ENCODE data around the gene KBTBD6.
"Not testable (repeated sequence)": the region's sequence is repeated elsewhere in the genome, so short reads cannot be mapped to it uniquely, and the experiment has no call there.

Gene KBTBD6

DNA sequence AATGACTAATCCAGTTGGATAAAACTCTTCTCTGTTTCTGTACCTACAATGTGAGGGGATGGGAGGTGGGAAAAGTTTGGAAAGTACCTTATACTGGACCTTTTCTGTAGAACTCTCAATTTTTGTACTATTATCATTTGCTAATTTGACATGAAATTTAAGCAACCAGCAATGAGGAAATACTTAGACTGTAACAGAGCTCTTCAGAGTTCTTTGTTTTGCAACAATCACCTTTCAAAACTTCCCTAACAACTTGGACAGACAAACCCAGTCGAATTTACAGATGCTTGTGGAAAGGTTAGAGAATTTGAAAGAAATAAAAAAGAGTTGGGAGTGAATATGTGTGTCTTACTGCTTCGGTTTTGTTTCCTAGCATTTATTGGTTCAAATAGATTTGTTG lies 45.0 kb upstream of the KBTBD6 start:
- Histone ChIP-seq H3K79me2 (no peaks in the 10 kb centered on the region), H2AFZ (no peak overlapping the region), H3K36me3 (ENCODE audit: control insufficient read depth, insufficient read depth, low read length) (no peaks in the 10 kb centered on the region), H3K4me2 (ENCODE audit: low read length) (no peak overlapping the region), H3K9me3 (ENCODE audit: control insufficient read depth, low read length) (no peaks in the 10 kb centered on the region), H3K4me3 (ENCODE audit: low read depth, low read length) (no peak overlapping the region), H3K4me1 (no peaks in the 10 kb centered on the region), H3K27me3 (ENCODE audit: control insufficient read depth, insufficient read depth, low read length) (no peaks in the 10 kb centered on the region), H3K9ac (no peak overlapping the region), H3K27ac (no peak overlapping the region)
- TF ChIP-seq, protein P1, sequence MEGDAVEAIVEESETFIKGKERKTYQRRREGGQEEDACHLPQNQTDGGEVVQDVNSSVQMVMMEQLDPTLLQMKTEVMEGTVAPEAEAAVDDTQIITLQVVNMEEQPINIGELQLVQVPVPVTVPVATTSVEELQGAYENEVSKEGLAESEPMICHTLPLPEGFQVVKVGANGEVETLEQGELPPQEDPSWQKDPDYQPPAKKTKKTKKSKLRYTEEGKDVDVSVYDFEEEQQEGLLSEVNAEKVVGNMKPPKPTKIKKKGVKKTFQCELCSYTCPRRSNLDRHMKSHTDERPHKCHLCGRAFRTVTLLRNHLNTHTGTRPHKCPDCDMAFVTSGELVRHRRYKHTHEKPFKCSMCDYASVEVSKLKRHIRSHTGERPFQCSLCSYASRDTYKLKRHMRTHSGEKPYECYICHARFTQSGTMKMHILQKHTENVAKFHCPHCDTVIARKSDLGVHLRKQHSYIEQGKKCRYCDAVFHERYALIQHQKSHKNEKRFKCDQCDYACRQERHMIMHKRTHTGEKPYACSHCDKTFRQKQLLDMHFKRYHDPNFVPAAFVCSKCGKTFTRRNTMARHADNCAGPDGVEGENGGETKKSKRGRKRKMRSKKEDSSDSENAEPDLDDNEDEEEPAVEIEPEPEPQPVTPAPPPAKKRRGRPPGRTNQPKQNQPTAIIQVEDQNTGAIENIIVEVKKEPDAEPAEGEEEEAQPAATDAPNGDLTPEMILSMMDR (IDR thresholded peaks at IDR 0.05) = no peak

DNA sequence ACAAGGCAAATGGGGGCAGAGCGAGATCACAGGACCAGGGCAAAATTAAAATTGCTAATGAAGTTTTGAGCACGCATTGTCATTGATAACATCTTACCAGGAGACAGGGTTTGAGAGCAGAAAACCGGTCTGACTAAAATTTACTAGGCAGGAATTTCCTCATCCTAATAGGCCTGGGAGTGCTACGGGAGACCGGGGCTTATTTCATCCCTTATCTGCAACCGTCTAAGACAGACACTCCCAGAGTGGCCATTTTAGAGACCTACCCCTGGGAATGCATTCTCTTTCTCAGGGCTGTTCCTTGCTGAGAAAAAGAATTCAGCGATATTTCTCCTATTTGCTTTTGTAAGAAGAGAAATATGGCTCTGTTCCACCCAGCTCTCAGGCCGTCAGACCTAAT lies 43.0 kb upstream of the KBTBD6 start:
- not testable (repeated sequence) for H3K9me3 ChIP-seq (ENCODE audit: control insufficient read depth, low read length)

GRCh38 chr13:41162151-41162550 lies 29.5 kb upstream of the KBTBD6 start:
- no peak overlapping the region for H3K9ac ChIP-seq
- no peaks in the 10 kb centered on the region for H3K9me3 ChIP-seq (ENCODE audit: control insufficient read depth, low read length)
- no peak overlapping the region for H3K4me2 ChIP-seq (ENCODE audit: low read length)
- H3K4me1 ChIP-seq = no peaks in the 10 kb centered on the region
- H3K4me3 ChIP-seq (ENCODE audit: low read depth, low read length) = no peak overlapping the region
- TF ChIP-seq, protein P1 (IDR thresholded peaks at IDR 0.05) = no peak
- no peaks in the 10 kb centered on the region for H3K27me3 ChIP-seq (ENCODE audit: control insufficient read depth, insufficient read depth, low read length)
- H2AFZ ChIP-seq = no peak overlapping the region
- no peak overlapping the region for H3K27ac ChIP-seq
- H3K79me2 ChIP-seq = no peaks in the 10 kb centered on the region
- no peaks in the 10 kb centered on the region for H3K36me3 ChIP-seq (ENCODE audit: control insufficient read depth, insufficient read depth, low read length)

More for the DNA sequence above, 43.0 kb upstream of the KBTBD6 start:
- H3K4me1 ChIP-seq; H3K79me2 ChIP-seq; H3K9ac ChIP-seq; H3K36me3 ChIP-seq (ENCODE audit: control insufficient read depth, insufficient read depth, low read length); H3K27me3 ChIP-seq (ENCODE audit: control insufficient read depth, insufficient read depth, low read length); H3K27ac ChIP-seq; H2AFZ ChIP-seq; H3K4me2 ChIP-seq (ENCODE audit: low read length); H3K4me3 ChIP-seq (ENCODE audit: low read depth, low read length): not testable (repeated sequence)

DNA sequence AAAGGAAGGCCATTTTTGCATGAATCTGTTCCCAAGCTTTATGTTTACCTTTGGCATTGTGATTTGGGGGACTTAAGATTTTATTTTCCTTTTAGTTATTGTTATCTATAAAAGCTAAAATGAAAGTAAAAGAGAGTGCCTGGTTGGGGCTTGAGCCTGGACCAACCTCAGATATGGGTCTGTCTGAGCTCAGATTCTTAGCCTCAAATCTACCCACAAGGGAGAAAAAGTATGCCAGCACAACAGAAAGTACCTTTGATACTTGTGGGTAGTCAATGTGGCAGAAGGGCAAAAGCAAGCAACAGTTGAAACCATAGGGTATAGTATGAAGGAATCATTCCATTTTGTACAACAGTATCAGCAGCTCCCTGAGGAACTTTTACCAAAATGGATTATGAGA lies 26.6 kb upstream of the KBTBD6 start:
- no peaks in the 10 kb centered on the region for H3K79me2 ChIP-seq
- H3K9ac ChIP-seq = no peak overlapping the region
- no peak overlapping the region for H3K4me3 ChIP-seq (ENCODE audit: low read depth, low read length)
- TF ChIP-seq, protein P1 (IDR thresholded peaks at IDR 0.05) = no peak
- no peaks in the 10 kb centered on the region for H3K27me3 ChIP-seq (ENCODE audit: control insufficient read depth, insufficient read depth, low read length)
- no peak overlapping the region for H3K4me2 ChIP-seq (ENCODE audit: low read length)
- H3K4me1 ChIP-seq = no peaks in the 10 kb centered on the region
- H3K27ac ChIP-seq = no peak overlapping the region
- no peak overlapping the region for H2AFZ ChIP-seq
- no peaks in the 10 kb centered on the region for H3K9me3 ChIP-seq (ENCODE audit: control insufficient read depth, low read length)
- no peaks in the 10 kb centered on the region for H3K36me3 ChIP-seq (ENCODE audit: control insufficient read depth, insufficient read depth, low read length)

GRCh38 chr13:41157048-41157717 lies 24.6 kb upstream of the KBTBD6 start:
- Histone ChIP-seq H3K27ac (no peak overlapping the region), H3K9ac (no peak overlapping the region), H3K4me3 (ENCODE audit: low read depth, low read length) (no peak overlapping the region), H3K4me2 (ENCODE audit: low read length) (no peak overlapping the region), H3K79me2 (no peaks in the 10 kb centered on the region), H3K4me1 (no peaks in the 10 kb centered on the region), H3K27me3 (ENCODE audit: control insufficient read depth, insufficient read depth, low read length) (no peaks in the 10 kb centered on the region), H3K9me3 (ENCODE audit: control insufficient read depth, low read length) (no peaks in the 10 kb centered on the region), H3K36me3 (ENCODE audit: control insufficient read depth, insufficient read depth, low read length) (no peaks in the 10 kb centered on the region), H2AFZ (no peak overlapping the region)
- TF ChIP-seq, protein P1 (IDR thresholded peaks at IDR 0.05) = no peak

All from parathyroid adenoma (tissue), 2 donors.